GM12864 (cell line): ENCODE results near the gene MARF1.
"Not testable (repeated sequence)": the region's sequence is repeated elsewhere in the genome, so short reads cannot be mapped to it uniquely, and the experiment has no call there.

Experiments used
- DNase-seq: peaks from one replicate; pipeline ENCODE4 v3.0.0-alpha.2; 2011; ENCODE audit warnings: low read depth
- H3K4me3 ChIP-seq: 2 replicates; pipeline ENCODE4 v1.5.1; 2011; ENCODE audit warnings: mild to moderate bottlenecking, low read depth, low read length, control low read depth
- CTCF ChIP-seq: IDR thresholded peaks from 2 replicates; pipeline ENCODE4 v1.5.1; 2011; ENCODE audit warnings: low read depth, mild to moderate bottlenecking, moderate library complexity, low read length, control low read depth, inconsistent platforms; ENCODE audit errors: missing control alignments

The MARF1 gene

GRCh38 chr16:15553313-15554088 lies 89.5 kb downstream of the MARF1 start:
- TF ChIP-seq CTCF = no peak
- H3K4me3 ChIP-seq = no peak overlapping the region
- DNase-seq = no peak

- no peak for DNase-seq
- no peak for TF ChIP-seq CTCF
These were observed 90.4 kb downstream of the MARF1 start for GRCh38 chr16:15552507-15552906.

GRCh38 chr16:15548482-15548891 lies 94.5 kb downstream of the MARF1 start:
- no peak for TF ChIP-seq CTCF
- no peak for DNase-seq
- no peak overlapping the region for H3K4me3 ChIP-seq

More at GRCh38 chr16:15552507-15552906, 90.4 kb downstream of the MARF1 start:
- H3K4me3 ChIP-seq = no peak overlapping the region

- DNase-seq = no peak
- no peak for TF ChIP-seq CTCF
- H3K4me3 ChIP-seq = no peak overlapping the region
These were observed 95.2 kb downstream of the MARF1 start for GRCh38 chr16:15547768-15548096.

- H3K4me3 ChIP-seq, DNase-seq: not testable (repeated sequence)
These were observed 95.7 kb downstream of the MARF1 start for GRCh38 chr16:15547072-15547767.

- H3K4me3 ChIP-seq = no peak overlapping the region
- no peak for TF ChIP-seq CTCF
- no peak for DNase-seq
These were observed 97.4 kb downstream of the MARF1 start for GRCh38 chr16:15545544-15545943.

- no peak overlapping the region for H3K4me3 ChIP-seq
- DNase-seq = no peak
- TF ChIP-seq CTCF = no peak
These were observed 98.5 kb downstream of the MARF1 start for GRCh38 chr16:15544405-15544804.
